CD4-positive, alpha-beta T cell treated with Interleukin-4 for 4 hours (primary cell): ENCODE results near the gene SEMA7A.

Experiments used
- DNase-seq: peaks from one replicate; pipeline ENCODE4 v3.0.0-alpha.2; 2020

Gene SEMA7A

GRCh38 chr15:74428970-74429780, 4.6 kb downstream of the SEMA7A start:
- DNase-seq: no peak

- no peak for DNase-seq
Measured at GRCh38 chr15:74428442-74428787, 5.3 kb downstream of the SEMA7A start.

GRCh38 chr15:74427607-74428441, 5.9 kb downstream of the SEMA7A start:
- DNase-seq: no peak

- DNase-seq: no peak
Measured at GRCh38 chr15:74426404-74427281, 7.1 kb downstream of the SEMA7A start.

DNA sequence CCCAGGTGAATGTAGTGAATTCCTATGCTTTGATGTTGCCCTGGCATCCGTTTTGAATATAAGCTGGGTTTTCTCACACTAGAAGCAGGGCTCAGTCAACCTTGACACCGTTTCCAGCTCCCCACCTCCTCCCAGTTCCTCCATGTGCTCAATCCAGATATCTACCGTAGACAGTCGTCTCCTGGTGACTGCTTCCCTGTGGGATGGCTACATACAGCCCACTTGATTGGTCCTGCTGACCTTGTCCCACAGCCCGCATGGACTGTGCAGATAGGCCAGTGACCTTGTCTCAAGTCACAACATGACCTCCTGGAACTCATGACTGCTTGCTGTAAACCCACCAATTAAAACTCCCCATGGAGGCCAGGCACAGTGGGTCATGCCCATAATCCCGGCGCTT, 8.1 kb downstream of the SEMA7A start:
- DNase-seq: no peak

DNA sequence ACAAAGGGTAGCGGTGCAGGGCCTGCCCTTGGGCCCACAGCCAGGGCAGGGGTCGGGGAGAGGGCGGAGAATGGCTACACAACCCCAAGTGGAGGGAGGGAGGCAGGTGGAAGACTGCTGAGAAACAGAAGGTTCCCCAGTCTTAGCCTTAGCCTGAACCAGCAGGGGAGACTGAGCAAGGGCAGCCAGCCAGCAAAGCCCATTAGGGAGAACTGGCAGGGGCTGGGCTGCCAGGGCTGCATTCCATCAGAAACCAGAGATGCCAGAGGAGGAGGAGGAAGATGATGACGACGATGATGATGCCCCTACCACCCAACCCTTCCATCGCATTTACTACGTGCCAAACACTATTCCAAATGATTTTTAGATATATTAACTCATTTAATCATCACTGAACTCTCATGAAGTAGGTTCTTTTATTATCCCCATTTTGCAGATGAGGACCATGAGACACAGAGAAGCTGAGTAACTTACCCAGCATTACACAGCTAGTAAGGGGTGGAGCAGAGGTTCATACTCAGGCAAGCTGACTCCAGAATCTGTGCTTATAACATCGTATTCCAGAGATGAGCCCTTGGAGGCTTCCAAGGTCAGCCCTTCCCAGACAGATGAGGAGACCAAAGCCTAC, 8.7 kb downstream of the SEMA7A start:
- no peak for DNase-seq

DNA sequence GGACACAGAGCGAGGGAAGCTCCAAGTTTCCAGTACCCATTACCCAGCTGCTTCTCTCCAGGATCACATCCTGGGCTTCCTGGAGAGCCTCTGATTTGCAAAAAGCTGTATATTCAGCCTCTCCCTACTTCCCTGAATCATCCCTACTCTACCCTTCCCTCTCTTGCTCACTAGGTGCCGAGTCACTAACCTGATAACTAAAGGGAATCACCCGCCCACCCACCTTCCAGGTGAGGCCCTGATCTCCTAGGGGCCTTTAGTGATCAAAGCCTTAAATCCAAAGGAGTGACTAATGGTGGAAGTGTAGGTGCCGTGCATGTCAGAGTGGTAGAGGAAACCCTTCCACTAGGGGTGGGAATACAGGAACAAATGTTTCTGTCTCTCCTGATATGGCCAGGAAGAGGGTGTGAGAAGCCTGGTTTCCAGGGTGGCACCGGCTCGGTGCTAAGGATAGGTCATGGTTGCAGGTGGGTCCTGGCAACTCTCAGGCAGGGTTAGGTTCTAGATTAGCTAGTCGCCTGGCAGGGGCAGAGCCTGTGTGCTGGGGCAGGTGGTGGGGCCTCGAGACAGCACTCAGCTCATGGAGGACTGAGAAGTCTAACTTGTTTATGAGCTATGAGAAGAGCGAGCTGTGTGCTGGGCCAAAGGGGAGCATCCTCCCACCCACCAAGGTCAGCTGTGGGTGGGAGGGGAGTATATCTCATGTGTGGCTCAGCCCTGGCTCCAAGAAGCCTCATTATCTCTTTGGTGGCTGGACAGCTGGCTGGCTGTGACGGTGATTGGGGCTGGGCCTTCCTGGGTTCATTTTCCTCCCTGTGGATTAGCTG, 10.1 kb downstream of the SEMA7A start:
- DNase-seq: no peak

- no peak for DNase-seq
Measured at GRCh38 chr15:74422652-74423430, 10.9 kb downstream of the SEMA7A start.

- DNase-seq: no peak
Measured at GRCh38 chr15:74422265-74422651, 11.5 kb downstream of the SEMA7A start.

GRCh38 chr15:74421302-74422245, 12.2 kb downstream of the SEMA7A start:
- DNase-seq: no peak

- DNase-seq: no peak
Measured at GRCh38 chr15:74420193-74420905, 13.4 kb downstream of the SEMA7A start.

DNA sequence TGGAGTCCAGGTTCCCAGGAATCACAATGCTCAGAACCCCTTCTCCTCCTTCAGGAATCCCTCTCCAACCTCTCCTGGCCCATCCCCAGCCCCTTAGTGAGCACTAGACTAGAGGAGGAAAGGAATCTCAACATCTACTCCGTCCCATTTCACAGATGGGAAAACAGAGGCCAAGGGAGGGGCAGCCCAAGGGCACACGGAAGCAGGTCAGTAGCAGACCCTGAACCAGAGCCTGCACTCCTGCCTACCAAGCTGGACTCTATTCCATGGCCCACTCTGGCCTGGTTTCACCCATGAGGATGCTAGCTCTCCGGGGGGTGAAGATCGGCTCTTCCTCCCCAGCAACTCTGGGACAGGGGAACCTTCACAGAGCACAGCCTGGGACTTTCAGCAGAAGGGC, 14.3 kb downstream of the SEMA7A start:
- no peak for DNase-seq

GRCh38 chr15:74418575-74419338, 15.0 kb downstream of the SEMA7A start:
- no peak for DNase-seq

DNA sequence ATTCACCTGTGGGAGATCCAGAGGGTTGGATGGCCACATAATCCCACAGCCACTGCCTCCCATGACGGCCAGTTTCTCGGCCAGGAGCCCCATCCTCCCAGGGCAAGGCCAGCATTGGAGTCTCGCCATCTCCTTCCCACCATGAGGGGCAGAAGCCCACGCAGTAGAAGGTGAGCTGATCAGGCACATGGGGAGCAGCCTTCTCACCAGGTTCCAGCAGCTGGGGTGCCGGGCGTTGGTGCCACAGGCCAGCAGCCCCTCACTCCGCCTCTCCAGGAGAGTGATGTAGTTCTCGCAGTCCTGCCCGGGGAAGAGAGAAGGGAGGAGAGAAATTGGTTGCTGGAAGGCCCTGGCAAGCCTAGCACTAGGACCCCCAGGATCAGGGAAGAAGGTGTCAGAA, 16.1 kb downstream of the SEMA7A start:
- no peak for DNase-seq

DNA sequence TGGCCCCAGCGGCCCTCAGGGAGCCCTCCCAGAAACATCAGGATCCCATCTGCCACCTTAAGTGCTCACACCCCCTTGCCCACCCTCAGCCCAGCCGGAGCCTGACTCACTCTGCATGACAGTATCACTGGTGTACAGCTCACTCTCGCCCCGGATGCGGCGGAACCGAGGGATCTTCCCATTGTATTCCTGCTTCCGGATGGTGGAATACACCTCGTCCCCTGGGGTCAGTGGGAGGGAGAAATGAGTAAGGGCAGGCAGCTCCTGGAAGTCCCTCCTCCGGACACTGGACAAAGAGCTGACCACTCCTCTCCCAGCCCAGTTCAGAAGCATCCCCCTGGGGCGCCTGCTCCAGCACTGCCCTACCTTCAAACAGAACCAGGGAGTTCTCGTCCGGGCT, 16.5 kb downstream of the SEMA7A start:
- DNase-seq: no peak

DNA sequence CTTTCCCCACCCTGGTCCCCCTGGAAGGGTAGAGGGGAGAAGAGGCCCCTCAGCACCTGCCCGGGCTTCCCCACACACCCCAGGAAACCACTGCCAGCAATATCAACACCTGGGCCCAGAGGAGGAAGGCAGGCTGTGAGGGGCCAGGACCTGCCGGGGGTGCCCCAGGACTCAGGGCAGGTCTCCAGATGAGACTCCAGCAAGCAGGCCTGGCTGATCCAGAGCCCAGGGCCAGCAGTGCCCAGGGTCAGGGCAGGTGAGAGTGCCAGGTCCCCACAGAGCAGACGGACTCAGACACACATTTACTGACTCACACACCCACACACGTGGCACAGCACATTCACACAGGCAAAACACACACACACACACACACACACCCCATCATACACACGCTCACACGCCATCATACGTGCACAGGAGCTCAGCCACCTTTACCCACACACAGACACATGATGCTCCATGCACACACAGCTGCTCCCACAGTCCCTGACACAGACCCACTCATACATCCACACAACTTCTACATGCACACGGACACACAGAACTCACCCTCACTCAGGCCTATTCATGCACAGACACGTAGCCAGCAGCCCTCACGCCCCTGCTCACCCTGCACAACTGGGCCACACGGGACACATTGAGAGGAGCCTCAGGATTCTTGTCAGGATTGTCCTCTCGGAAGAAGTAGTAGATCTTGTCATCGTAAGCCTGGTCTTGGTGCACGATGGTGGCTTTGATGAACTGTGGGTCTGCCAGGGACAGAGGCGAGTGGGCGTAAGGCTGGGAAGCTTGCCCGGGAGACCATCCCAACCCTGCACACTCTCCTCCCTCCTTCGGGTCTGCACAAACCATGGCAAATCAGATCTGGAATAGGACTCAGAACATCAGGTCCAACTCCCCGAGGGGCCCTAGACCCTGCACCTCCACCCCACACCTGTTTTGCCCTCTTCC, 17.5 kb downstream of the SEMA7A start:
- no peak for DNase-seq
